Occipital lobe (tissue), 2 donors: ENCODE results near the gene IBA57. TPM values are rescaled to one million over a fixed set of nuclear protein-coding genes. Genes with fewer than 3 reads are reported as not detected.
"Not testable (repeated sequence)": the region's sequence is repeated elsewhere in the genome, so short reads cannot be mapped to it uniquely, and the experiment has no call there.

Experiments
- DNase-seq: peaks from one replicate; lab custom pipeline; 2025; lab: John Stamatoyannopoulos, UW
- total RNA-seq: library from RNA; depleted of rRNA; stranded (reverse); fragments of >200 nt; gene quantifications from one replicate; pipeline ENCODE4 v1.2.3, GENCODE V29; 2014

IBA57 gene
- total RNA-seq, 1 donor from 2014 or later, result 4.2 TPM

DNA sequence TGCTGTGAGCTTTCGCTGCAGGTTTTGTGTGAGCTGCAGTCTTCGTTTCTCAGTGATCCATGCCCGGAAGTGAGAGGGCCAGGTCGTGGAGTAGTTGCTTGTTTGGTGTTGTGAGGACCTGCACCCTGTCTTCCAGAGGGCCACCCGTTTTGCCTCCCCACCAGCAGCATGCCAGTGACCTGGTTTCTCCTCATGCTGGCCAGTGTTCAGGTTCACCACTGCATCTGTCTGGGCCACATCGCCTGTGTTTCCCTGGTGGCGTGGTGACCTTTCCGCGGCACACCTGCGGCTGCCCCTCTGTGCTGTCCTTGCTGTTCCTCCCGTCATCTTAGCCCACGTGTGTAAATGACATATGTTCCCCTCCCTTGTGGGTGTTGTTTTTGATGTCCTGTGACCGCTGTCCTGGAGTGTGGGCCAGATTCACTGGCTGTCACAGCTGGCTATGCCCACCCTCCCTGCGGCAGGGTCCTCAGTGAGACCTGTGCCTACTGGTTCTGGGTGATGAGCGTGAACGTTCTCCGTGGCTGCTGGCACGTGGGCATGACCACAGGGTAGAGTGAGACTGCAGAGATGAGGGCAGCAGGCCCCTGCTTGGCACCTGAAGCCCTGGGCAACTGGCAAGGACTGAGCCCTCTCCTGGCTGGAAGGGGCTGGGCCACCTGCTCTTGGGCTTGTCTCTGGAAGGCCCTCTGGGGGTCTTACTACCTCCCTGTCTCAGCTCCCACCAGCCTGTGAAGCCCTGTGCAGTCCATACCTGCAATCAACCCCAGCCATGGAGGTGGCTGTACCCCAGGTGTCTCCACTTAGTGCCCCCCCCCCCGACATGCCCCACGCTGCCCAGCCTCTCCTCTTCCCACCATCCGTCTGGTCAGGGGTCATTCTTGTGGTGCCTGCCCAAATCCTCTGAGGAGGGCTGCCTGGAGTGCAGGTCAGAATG, 7.3 kb downstream of the IBA57 start:
- no peak for DNase-seq

DNA sequence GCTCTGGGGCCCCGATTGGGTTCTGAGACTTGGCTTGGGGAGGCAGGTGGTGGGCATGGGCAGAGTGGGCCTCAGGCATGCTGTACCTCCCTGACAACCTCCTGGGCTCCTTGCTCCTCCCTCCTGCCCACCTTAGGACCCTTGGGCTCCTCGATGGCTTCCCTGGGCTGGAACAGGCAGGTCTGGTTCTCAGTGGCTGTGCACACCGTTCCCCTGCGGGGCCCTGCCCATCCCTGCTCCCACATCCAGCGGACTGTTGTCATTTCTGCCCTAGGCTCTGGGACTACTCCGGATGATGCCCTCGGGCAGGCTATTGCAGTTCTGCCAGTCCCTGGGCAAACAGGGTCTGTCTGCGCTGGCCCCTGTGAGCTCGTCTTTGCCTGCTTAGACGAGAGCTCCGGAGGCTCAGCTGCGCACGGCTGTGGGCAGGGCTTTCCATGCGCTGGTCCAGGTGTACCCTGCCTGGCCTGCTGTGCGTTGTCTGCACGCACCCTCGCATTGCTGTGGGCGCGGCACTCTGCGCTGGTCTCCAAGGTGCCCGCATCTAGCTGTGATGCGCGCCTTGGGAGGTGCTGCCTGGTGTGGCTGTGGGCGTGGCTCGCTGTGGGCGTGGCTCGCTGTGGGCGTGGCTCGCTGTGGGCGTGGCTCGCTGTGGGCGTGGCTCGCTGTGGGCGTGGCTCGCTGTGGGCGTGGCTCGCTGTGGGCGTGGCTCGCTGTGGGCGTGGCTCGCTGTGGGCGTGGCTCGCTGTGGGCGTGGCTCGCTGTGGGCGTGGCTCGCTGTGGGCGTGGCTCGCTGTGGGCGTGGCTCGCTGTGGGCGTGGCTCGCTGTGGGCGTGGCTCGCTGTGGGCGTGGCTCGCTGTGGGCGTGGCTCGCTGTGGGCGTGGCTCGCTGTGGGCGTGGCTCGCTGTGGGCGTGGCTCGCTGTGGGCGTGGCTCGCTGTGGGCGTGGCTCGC, 8.2 kb downstream of the IBA57 start:
- DNase-seq, result not testable (repeated sequence)

DNA sequence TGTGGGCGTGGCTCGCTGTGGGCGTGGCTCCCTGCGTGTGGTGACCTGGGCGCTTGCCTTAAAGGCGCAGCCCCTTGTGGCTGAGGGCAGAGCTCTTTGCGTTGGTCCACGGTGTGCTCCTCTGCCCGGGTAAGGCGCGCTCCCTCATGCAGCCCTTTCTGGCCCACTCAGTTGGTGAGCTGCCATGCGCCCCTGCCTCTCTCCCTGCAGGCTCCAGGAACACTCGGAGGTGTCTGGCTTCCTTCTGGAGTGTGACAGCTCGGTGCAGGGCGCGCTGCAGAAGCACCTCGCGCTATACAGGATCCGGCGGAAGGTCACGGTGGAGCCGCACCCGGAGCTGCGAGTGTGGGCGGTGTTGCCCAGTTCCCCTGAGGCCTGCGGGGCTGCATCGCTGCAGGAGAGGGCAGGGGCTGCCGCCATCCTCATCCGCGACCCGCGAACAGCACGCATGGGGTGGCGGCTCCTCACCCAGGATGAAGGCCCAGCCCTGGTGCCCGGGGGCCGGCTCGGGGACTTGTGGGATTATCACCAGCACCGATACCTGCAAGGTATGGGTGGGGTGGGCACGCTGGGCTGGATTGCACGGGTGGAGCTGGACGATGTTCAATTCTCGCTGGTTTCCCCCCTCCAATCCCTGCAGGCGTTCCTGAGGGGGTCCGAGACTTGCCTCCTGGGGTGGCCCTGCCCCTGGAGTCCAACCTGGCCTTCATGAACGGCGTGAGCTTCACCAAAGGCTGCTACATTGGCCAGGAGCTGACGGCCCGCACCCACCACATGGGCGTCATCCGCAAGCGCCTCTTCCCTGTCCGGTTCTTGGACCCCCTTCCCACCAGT, 9.1 kb downstream of the IBA57 start:
- no peak for DNase-seq

DNA sequence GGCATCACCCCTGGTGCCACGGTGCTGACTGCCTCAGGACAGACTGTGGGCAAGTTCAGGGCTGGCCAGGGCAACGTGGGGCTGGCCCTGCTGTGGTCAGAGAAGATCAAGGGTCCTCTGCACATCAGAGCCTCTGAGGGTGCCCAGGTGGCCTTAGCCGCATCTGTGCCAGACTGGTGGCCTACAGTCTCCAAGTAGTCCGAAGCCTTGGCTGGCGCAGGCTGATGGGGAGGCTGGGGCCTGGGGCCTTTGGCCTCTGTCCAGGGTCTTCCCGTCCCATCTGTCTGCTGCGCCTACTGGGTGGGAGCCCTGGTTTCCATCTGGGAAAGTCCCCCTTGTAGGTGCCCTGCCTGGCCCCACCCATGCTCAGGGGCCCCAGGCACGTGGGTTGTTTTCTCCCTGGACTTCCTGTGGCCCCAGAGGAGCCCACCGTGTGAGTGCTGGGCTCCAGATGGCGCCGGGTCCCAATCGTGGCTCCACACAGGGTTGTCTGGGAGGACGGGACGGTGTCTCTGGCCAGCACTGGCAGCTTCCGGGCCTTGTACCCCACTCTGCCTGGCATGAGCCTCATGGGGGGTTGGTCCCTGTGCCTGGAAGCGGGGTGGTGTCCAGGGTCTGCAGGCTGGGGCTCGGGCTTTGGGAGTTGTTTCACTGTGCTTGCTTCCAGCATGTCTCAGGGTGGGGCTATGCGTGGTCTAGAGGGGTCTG, 9.9 kb downstream of the IBA57 start:
- DNase-seq, result no peak

DNA sequence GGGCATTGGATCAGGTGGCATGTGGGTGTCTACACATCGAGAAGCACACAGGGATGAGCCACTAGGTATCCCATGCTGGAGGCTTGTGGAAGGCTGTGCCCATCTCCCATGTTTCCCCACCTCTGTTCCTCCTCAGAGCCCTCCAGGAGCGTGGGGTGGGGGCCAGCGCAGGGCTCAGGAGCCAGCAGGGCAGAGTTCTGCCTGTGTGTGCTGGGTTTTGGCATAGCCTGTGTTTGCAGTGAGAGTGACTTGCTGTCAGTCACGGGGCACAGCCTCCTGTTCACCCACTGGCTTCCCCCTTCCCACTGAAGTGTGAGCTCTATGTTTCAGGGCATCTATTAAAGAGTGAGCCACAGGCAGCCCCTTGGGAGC, 10.4 kb downstream of the IBA57 start:
- DNase-seq, result no peak

DNA sequence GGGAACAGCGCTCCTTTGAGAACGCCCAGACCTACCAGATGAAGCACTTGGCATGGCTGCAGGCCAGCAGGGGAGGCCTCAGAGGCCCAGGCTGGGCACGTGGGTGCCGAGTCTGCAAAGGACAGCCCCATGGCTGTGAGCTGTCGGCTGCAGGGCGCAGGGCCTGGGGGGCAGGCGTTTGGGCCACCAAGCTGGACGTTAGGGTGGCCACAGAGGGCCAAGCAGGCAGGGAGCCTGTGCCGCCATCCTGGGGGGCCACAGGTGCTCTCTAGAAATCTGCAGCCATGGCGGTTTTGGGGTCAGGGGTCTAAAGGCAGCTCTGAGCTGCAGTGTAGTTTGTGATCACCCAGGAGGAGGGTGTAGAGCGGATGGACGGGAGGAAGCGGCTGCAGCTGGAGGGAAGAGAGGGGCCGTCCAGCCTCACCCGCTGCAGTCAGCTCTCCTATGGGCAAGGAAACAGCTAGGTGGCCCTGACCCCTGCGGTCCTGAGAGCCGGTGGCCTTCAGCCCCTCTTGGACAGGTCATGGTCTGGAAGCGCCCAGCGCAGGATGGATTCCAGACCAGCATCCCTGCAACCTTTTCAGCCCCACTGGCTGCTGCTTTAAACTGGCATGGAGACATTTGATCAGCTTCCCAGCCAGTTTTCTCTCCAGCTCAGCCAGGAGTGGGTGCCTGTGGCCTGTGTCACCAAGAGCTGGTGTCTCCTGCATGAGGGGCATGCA, 11.0 kb downstream of the IBA57 start:
- DNase-seq, result no peak

DNA sequence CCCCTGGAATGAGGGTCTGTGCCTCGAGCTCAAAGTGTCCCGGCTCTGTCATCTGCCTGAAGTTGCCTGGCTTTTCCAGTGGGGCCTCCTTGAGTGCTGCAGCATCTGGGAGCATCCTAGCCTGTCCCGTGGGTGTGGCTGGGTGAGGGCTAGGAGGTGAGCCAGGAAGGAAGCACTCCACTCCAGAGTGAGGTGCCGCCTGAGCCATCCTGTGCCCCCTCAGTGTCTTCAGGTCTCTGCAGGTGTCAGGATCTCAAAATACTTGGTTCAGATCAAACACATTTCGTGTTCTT, 11.5 kb downstream of the IBA57 start:
- no peak for DNase-seq

DNA sequence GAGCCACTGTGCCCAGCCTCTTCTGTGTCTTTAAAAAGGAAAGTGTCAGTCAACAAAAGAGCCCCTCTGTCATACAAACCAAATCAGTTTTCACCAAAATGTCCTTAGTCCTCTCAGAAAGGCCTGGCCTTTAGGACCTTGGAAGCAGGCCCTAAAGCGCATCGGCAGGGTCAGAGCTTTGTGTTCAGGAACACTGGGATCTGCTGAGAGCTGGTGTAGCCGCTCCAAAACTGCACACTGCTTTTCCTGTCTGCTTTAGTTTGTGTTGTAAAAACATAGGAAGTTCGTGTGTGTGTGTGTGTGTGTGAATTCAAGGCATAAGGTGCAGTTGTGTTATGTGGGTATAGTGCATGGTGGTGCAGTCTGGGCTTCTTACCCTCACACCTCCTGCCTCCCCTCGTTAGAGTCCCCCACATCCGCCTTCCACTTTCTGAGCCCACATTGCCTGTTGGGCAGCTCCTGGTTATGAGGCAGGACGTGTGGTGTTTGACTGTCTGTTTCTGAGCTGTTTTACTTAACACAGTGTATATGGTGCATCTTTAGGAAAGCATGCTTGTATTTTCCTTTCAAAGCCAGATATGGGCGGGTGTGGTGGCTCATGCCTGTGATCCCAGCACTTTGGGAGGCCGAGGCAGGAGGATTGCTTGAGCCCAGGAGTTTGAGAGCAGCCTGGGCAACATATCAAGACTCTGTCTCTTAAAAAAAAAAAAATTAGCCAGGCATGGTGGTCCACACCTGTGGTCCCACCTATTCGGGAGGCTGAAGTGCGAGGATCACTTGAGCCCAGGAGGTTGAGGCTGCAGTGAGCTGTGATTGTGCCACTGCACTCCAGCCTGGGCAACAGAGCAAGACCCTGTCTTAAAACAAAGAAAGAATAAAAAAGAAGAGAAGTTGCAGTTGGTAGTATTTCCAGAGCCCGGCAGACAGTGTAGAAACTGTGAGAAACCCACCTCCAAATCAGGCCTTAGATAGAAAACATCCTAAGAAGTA, 12.4 kb downstream of the IBA57 start:
- DNase-seq, result no peak

DNA sequence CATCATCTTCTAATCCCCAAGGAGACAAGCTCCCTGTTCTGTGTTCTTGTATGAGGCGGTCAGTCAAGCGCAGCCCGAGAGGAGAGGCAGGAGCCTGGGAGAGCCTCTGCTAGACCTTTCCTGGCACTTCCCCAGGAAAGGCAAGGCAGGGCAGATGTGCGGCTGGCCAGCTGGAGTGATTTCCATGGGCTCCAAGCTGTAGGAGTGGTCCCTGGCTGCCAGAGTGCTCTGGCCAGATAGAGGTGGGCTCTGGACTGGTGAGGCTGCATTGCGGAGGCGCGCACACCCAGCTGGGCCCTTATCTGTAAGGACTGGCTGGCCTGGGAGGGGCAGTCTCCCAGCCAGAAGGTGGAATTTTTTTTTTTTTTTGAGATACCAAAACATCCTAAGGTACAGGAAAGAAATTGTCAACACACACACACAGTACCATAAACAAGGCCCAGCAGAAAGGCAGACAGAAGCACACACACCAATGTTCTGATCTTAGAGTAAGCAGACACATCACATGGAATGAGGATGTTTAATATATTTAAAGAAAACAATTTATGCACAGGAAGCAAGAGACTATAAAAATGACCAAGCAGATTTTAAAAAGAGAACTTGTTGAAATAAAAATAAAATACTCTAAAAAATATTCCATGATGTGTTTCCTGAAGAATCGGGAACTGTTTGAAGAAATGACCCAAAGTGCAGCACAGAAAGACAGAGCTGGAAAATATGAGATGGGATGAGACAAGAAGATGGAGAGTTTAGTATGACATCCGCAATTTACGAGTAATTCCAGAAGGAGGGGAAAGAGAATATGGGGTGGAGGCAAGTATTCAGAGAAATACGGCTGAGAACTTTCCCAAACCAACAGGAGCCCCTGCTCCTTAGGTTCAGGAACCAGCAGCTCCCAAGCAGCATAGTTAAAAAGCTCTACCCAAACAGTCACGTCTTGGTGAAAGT, 13.4 kb downstream of the IBA57 start:
- no peak for DNase-seq

DNA sequence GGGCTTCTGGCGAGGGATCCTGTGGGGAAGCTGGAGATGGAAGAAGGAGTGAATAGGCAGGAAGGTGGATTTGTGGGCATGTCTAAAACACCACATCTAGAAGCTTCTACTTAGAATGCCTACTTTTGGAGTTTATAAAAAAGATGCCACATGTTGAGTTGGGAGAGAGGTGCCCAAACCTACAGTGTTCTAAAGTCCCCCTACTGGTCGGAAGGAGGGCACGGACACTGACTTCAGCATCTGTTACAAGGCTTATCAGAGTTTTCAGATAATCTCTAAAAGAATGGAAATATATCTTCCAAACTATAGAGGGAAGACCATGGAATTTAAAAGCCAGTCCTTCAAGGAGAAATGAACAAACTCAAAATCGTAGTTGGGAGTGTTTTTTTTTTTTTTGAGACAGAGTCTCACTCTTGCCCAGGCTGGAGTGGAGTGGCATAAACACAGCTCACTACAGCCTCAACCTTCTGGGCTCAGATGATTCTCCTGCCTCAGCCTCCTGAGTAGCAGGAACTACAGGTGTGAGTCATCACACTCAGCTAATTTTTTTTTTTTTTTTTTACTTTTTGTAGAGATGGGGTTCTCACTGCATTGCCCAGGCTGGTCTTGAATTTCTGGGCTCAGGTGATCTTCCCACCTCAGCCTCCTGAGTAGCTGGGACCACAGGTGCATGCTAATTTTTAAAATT, 14.8 kb downstream of the IBA57 start:
- no peak for DNase-seq

DNA sequence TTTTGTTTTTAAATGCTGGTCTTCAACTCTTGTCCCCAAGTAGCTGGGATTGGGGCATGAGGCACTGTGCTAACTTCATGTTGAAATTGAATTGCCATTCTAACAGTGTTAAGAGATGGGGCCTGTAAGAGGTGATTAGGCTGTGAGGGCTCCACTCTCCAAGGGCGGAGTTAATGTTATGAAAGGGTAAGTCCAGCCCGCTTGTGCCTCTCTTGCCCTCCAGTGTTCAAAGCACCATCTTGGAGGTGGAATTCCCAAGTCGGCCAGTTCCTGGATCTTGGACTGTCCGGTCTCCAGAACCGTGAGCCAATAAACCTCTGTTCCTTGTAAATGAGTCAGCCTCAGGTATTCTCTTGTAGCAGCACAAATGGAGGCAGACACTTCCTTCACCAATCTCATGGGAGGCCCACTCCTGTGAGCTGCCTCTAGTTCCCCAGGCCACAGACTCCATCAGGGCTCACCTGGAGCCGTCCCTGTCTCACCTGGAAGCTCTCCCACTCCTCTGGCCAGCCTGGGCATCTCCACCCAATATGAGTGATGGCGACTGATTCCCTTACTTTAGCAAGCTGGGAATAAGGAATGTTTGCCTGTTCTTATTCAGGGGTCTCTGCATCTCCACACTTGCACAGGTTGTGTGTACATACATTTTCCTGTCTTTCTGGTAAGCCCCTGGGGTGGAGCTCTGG, 15.5 kb downstream of the IBA57 start:
- no peak for DNase-seq

DNA sequence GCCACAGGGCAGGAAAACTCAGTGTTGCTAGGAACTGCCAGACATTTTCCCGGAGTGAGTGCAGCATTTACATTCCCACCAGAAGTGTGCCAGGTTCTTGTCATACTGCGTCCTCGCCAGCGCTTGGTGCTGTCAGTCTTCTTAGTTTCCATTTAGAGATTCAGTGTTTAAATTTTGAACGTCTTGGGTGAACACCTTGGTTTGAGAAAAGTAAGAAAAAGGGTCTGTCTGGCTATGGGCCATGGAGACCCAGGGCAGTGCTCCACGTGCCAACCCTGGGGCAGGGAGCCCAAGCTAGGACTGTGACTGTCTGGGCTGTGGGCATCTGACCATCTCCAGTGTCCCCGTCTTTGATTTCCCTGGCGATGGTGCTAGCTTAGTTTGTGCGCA, 16.0 kb downstream of the IBA57 start:
- DNase-seq, result no peak

DNA sequence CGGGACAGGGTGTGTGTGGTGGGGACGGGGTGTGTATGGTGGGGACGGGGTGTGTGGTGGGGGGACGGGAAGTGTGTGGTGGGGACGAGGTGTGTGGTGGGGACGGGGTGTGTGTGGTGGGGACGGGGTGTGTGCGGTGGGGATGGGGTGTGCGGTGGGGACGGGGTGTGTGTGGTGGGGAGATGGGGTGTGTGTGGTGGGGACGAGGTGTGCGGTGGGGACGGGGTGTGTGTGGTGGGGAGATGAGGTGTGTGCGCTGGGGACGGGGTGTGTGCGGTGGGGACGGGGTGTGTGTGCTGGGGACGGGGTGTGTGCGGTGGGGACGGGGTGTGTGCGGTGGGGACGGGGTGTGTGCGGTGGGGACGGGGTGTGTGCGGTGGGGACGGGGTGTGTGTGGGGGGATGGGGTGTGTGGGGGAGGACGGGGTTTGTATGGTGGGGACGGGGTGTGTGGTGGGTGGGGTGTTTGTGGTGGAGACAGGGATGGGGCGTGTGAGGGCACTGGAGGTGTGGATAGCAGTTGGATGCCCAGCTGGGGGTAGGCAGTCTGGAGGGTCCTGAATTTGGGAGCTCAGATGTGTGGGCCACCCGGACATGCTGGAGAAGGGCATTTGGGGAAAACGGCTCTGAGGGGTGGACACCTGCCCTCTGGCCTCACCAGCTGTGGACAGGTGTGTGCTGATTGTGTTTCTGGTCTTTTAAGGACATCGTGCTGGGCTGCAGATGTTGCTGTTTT, 16.9 kb downstream of the IBA57 start:
- no peak for DNase-seq

DNA sequence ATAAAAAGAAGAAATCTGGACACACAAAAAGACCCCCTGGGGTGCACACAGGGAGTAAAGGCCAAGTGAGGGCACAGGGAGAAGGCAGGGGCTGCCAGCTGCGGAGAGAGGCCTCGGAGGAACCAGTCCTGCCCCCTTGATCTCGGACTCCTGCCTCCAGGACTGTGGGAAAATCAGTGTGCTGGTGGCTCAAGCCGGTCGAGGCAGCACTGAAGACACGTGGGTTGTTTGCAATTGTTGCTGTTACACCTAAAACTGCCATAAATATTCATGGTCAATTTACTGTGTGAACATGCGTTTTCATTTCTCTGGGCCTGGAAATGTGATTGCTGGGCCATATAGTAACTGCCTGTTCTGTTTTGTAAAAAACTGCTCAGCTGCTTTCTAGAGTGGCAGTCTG, 18.5 kb downstream of the IBA57 start:
- DNase-seq, result no peak

DNA sequence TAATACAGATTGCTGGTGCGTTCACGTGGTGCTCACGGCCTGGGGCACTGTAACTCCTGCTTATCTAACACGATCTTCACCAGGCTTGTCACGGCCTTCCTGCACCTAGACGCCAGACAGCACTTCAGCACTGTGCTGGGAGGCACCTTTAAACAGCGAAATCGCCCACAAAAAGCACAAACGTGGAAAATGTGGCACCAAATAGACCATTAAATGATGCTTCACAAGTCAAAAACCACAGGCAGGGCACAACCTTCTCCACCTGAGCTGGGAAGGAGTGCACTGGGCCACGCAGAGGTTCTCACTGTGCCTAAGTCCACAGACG, 20.0 kb downstream of the IBA57 start:
- DNase-seq, result no peak

DNA sequence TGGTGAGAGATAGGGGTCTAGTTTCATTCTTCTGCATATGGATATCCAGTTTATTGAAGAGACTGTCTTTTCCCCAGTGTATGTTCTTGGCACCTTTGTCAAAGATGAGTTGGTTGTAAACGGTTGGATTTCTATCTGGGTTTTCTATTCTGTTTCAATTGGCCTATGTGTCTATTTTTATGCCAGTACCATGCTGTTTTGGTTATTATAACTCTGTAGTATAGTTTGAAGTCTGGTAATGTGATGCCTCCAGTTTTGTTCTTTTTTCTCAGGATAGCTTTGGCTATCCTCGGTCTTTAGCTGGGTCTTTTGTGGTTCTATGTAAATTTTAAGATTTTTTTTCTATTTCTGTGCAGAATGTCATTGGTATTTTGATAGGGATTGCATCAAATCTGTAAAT, 22.6 kb downstream of the IBA57 start:
- DNase-seq, result not testable (repeated sequence)
